ENCODE measurements around the gene ARPC2.
A peak's percentile ranks its signal among the peaks of the same experiment; 100 is the strongest.

ARPC2 gene

DNA sequence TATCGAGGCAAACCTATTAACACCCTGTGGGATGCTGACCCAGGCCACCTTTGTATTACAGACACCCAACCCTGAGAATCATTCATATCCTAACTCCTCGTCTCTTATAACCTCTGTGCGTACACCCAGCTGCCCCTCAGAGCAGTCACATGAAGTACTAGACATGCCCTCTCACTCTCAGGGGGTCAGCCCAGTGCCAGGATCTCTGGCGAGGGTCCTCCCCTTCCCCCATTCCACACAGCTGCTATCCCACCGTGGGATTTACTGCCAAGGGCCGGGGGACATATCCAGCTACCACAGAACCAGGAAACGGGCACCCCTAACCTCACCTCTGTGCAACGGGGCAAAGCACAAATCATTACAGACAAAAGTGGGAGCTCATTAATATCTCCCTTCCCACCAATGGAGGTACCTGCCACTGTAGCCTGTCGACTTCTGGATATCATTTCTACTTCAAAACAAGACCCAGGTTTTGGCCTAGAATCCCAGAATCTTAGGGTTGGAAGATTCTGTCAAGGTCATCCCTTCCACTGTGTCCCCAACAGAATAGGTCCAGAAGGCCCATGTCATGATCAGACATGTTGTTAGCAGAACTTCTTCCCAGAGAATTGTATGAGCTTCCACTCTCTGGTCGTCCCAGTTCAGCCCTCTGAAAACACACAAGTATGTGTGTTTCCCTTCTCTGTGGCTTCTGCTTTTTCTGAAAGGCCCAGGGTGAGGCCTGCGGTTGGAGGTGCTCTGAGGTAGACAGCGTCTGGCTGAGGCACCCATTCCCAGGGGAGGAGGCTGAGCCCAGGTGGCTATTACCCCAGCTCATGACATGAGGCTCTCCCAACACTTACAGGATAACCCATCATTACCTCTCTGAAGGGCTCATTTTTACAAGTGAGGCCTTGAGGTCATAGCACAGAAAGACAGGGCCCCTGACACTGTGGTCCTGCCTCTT, 73.6 kb downstream of the ARPC2 start:
- TF ChIP-seq POLR2A (IDR thresholded peaks at IDR 0.05; ENCODE audit: low read length) (peak; percentile 62), GATA1 (IDR thresholded peaks at IDR 0.05; ENCODE audit: low read depth, low read length) (no peak)
- peak; percentile 40 to 65 for DNase-seq

DNA sequence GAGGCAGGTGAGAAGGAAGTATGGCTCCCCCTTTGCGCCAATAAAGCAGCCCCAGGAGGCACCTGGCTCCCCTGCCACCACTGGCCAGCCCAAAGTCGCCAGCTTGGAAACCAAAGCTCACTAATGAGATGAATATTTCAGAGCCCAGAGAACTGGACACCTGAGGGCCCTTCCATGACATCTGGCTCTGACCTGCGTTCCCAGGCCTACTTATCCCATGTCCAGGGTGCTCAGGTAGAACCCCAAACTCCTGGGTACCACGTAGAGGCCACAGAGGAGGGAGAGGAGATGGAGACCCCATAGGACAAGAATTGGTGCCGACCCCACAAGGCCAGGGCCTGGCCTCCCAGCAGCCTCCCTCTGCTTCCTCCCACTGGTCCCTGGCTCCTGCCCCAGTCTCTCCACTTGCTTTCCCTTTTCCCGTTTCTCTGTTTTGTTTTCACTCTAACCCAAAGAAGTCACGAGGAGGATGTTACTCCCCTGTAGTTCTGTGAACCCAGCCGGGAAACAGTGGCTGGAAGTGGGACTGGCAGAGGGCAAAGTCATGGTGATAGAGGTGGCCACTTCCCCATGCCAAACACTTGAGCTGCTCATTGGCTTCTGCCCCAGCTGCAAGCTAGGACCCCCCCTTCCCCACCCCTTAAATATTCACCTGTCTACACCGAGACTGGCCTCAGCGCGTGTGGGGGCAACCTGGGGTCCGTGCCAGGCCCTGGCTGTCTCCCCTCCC, 74.5 kb downstream of the ARPC2 start:
- no peak for TF ChIP-seq POLR2A (IDR thresholded peaks at IDR 0.05; ENCODE audit: low read length)
- no peak for TF ChIP-seq GATA1 (IDR thresholded peaks at IDR 0.05; ENCODE audit: low read depth, low read length)
- peak; percentile 61 to 75 for DNase-seq

DNA sequence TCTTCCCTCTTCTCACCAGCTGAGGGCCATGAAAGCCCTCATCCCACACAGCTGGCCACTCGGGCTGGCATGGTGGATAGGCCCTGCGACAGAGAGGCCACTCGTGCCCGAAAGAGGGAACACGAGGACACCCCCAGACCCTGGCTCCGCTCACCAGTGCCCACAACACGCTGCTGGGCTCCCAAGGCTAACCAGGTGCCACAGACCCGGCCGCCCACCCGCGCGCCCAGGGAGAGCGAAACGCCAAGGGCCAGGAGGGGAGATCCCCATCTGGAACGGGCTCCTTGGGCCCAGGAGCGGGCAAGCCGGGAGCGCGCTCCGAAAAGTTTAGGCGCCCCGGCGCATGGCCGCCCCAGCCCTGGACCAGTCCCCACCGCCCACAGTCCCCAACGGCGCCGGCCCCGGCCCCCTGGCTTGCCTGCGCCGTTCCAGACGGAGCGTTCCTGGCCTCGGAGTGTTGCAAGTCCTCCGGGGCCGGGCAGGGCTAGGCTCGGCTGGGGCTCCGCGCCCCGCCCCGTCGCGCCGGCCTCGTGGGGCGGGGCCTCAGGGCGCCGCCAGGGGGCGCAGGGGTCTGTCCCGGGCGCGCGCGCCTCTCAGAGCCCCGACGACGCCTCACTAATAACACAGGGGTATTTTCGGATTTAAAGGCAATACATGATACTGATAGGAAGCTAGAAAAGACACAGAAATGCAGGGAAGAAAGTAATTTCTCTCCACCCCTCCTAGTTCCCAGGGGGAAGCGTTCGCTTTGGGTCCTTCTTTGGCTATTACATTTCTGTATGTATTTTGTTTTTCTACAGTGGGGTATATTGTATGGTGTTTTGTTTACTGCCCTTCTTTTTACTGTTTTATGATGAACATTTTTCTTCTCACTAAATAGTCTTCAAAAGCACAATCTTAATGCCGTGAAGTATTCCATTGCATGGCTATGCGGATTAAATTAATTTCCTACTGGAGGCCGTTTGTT, 75.3 kb downstream of the ARPC2 start, which contains the start of gene TMBIM1:
TMBIM1 (minus strand) TSS at position 456 of the 967 bp plus-strand sequence. CDS start 10,362 bp downstream, outside the sequence.
- peak; percentile 87 to 94 for DNase-seq

DNA sequence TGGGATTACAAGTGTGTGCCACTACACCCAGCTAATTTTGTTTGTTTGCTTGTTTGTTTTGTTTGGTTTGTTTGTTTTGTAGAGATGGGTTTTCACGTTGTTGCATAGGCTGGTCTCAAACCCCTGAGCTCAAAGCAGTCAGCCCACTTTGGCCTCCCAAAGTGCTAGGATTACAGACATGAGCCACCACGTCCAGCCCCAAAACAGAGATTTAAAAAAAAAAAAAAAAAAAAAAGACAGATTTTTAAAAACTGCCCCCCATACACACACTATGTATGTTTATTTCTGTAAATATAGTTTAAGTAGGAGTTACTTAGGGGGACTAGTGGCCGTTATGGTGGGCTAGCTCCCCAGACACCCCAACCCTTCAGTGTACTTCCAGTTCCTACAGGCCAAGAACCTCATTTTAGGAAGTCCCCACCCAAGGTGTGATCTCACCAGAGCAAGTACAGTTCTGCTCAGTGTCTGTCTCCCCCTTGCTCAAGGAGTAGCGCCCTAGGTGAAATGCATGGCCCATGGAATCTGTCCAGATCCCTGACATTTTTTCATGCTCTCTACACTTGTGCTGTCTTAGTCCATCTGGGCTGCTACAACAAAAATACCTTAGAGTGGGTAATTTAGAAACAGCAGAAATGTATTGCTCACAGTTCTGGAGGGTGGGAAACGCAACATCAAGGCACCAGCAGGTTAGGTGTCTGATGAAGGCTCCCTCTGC, 76.9 kb downstream of the ARPC2 start:
- DNase-seq: peak in 1 of 2 experiments; percentile 39
- no peak for TF ChIP-seq GATA1 (IDR thresholded peaks at IDR 0.05; ENCODE audit: low read depth, low read length)
- TF ChIP-seq POLR2A (IDR thresholded peaks at IDR 0.05; ENCODE audit: low read length): no peak

More for the DNA sequence above, 75.3 kb downstream of the ARPC2 start, which contains the start of gene TMBIM1:
- peak; percentile 93 for TF ChIP-seq POLR2A (IDR thresholded peaks at IDR 0.05; ENCODE audit: low read length)
- TF ChIP-seq GATA1 (IDR thresholded peaks at IDR 0.05; ENCODE audit: low read depth, low read length): no peak

DNA sequence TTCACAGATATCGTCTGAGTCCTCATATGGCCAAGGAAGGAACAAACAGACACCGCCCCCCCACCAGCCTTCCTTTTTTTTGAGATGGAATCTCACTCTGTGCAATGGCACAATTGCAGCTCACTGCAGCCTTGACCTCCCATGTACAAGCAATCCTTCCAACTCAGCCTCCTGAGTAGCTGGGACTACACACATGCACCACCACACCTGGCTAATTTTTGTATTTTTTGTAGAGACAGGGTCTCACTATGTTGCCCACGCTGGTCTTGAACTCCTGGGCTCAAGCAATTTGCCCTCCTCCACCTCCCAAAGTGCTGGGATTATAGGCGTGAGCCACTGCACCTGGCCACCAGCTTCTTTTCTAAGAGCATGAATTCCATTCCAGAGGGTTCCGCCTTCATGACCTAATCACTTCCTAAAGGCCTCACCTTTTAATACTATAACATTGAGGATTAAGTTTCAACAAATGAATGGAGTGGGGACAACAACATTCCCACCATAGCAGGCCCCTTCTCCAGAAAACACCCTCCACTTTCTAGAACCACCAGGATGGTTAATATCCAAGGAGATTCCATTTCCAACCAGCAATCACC, 77.5 kb downstream of the ARPC2 start:
- DNase-seq: no peak
- TF ChIP-seq POLR2A (IDR thresholded peaks at IDR 0.05; ENCODE audit: low read length): no peak
- no peak for TF ChIP-seq GATA1 (IDR thresholded peaks at IDR 0.05; ENCODE audit: low read depth, low read length)

DNA sequence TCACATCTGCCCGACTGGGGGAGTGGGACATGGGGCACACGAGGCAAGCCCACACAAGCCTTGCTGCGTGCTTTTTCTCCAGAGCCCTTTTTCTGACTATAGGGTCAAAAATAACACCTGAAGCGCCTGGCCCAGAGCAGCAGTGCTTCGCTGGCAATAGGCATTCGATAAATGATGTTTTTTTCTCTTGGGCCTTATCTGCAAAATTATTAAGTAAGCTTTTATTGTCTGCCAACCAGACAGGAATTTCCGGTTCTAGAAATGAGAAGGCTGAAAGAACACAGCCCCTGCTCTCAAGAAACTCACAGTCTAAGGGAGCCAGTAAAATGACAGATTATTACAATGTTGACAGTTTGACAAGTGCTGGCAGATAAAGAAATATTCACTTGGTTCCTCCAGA, 78.0 kb downstream of the ARPC2 start:
- TF ChIP-seq GATA1 (IDR thresholded peaks at IDR 0.05; ENCODE audit: low read depth, low read length) (no peak), POLR2A (IDR thresholded peaks at IDR 0.05; ENCODE audit: low read length) (no peak)
- no peak for DNase-seq

DNA sequence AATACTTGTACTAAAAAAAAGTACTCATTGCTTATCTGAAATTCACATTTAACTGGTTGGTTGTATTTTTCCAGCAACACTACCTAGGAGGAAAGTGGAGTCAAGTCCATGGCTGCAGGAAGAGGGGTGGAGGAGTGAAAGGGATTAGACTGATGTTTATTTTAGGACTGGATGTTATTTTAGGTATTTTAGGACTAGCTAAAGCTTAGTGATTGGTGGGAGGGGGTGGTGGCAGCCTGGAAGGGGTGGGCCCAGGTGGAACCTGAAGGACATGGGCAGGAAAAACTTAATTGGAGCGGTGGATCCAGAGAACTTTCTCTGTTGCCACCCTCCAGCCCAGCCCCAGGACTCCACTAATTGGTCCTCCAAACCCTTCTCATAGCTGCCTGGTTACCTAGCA, 79.2 kb downstream of the ARPC2 start:
- TF ChIP-seq GATA1 (IDR thresholded peaks at IDR 0.05; ENCODE audit: low read depth, low read length) (no peak), POLR2A (IDR thresholded peaks at IDR 0.05; ENCODE audit: low read length) (no peak)
- DNase-seq: no peak

DNA sequence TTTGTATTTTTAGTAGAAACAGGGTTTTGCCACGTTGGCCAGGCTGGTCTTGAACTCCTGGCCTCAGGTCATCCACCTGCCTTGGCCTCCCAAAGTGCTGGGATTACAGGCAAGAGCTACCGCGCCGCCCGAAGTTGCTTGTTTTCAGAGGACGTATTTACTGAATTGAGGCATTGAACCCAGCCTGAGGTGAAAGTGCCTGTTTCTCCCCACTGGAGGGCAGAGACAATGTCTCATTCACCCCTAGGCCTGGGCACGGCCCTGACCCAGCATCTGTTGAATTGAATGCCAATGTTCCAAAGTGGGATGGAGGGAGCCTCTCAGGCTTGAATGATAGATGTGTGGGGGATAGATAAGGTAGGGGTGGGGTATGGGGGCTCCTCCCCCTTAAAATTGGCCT, 79.9 kb downstream of the ARPC2 start:
- TF ChIP-seq GATA1 (IDR thresholded peaks at IDR 0.05; ENCODE audit: low read depth, low read length): no peak
- DNase-seq: peak; percentile 32 to 41

DNA sequence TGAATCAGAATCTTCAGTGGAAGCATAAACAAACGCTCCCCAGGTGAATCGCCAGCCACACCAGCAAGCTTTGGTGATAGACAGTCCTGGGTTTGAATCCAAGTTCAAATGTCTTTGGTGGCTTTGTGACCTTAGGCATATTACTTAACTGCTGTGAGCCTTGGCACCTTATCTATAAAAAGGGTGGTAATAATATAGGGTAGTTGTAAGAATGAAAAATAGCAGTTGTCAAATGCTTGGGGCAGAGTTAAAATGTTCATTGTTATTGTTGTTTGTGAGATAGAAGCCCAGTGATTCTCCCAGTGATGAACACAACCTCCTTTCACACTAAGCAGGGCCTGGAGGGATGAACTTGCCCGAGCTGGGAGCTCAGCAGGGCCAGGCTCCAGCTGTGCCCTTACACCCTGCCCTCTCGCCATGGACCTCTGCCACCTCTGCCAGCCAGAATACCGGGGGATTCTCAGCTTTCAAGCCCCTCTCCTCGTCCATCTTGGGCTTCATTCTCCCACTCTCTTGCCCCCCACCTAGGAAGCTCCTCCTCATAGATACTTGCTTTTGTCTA, 81.4 kb downstream of the ARPC2 start:
- TF ChIP-seq GATA1 (IDR thresholded peaks at IDR 0.05; ENCODE audit: low read depth, low read length) (no peak), POLR2A (IDR thresholded peaks at IDR 0.05; ENCODE audit: low read length) (no peak)
- no peak for DNase-seq

DNA sequence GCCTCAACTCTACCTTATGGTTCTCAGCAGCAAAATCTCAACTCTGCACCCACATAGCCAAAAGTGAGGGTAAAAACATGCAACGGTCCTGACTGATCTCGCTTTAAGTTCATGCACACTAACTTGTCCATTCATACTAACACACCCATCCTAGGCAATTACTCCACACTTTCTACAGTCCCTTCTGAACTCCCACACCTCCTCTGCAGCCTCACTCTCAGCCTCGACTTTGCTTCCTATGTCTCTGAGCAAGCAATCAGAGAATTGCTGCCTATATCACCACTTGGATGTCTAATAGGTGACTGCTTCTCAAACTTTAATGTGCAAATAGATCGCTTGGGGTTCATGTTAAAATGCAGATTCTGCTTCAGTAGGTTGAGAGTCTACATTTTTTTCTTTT, 83.2 kb downstream of the ARPC2 start:
- no peak for TF ChIP-seq GATA1 (IDR thresholded peaks at IDR 0.05; ENCODE audit: low read depth, low read length)
- TF ChIP-seq POLR2A (IDR thresholded peaks at IDR 0.05; ENCODE audit: low read length): no peak
- no peak for DNase-seq

DNA sequence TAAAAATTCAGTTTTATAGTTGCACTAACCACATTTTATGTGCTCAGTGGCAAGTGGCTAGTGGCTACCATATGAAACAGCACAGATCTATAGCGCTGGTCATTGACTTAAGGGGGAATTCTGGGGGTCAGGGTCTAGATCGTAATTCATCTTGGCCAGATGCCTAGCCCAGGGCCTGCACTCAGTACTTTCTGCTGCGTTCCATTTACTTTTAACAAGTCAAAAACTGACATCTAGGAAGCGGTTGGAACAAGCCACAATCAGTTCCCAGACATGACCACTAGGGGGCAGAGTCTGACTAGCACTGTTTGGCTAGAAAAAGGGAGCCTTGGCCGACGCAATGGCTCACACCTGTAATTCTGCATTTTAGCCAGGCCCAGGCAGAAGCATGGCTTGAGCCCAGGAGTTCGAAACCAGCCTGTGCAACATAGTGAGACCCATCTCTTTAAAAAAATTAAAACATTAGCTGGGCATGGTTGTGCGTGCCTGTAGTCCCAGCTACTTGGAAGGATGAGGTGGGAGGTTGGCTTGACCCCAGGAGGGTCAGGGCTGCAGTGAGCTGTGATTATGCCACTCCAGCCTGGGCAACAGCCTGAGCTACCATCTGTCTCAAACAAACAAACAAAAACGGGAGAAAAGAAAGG, 84.3 kb downstream of the ARPC2 start:
- TF ChIP-seq POLR2A (IDR thresholded peaks at IDR 0.05; ENCODE audit: low read length) (no peak), GATA1 (IDR thresholded peaks at IDR 0.05; ENCODE audit: low read depth, low read length) (no peak)
- peak; percentile 89 to 94 for DNase-seq
